Stomach (tissue), 4 donors: ENCODE measurements around the gene PTPRM.

ENCODE experiments used
- EP300 ChIP-seq: sonication (generic); formaldehyde crosslinking; IDR thresholded peaks from one replicate; pipeline ENCODE4 v1.6.1; 2017; ENCODE audit warnings: antibody characterized with exemption
- POLR2AphosphoS5 ChIP-seq, 3 donors: sonication (generic); formaldehyde crosslinking; IDR thresholded peaks; one replicate each; pipeline ENCODE4 v1.6.1; 2016; ENCODE audit warnings: antibody characterized with exemption in 3 of 3
- TF ChIP-seq, protein P1 (sequence below), 7 experiments: fragments of 450-650 bp in 4 of 7; fragments of 200-600 bp in 3 of 7; sonication (generic) in 3 of 7; IDR thresholded peaks; one replicate each; pipeline ENCODE4 v1.5.1; 2016 to 2019; ENCODE audit warnings: antibody characterized with exemption in 7 of 7, control low read depth in 2 of 7, mild to moderate bottlenecking in 1 of 7

GRCh38 chr18:7856116-7856515 is 289.0 kb downstream of the PTPRM start:
- TF ChIP-seq, protein P1, sequence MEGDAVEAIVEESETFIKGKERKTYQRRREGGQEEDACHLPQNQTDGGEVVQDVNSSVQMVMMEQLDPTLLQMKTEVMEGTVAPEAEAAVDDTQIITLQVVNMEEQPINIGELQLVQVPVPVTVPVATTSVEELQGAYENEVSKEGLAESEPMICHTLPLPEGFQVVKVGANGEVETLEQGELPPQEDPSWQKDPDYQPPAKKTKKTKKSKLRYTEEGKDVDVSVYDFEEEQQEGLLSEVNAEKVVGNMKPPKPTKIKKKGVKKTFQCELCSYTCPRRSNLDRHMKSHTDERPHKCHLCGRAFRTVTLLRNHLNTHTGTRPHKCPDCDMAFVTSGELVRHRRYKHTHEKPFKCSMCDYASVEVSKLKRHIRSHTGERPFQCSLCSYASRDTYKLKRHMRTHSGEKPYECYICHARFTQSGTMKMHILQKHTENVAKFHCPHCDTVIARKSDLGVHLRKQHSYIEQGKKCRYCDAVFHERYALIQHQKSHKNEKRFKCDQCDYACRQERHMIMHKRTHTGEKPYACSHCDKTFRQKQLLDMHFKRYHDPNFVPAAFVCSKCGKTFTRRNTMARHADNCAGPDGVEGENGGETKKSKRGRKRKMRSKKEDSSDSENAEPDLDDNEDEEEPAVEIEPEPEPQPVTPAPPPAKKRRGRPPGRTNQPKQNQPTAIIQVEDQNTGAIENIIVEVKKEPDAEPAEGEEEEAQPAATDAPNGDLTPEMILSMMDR (IDR thresholded peaks at IDR 0.05), result no peak
- no peak for TF ChIP-seq EP300
- TF ChIP-seq POLR2AphosphoS5 (IDR thresholded peaks at IDR 0.05), result no peak
